Naive thymus-derived CD8-positive, alpha-beta T cell (primary cell): ENCODE data around the gene NAE1. TPM values are rescaled to one million over a fixed set of nuclear protein-coding genes. Genes with fewer than 3 reads are reported as not detected.
"Not testable (repeated sequence)": the region's sequence is repeated elsewhere in the genome, so short reads cannot be mapped to it uniquely, and the experiment has no call there.

ENCODE experiments used
- ATAC-seq, 2 donors: fragments of 150-1000 bp; cut with Tn5 transposase in 1 of 2; sonication (Bioruptor Pico), chemical (Tn5 transposase) in 1 of 2; 1 replicate in 1 of 2; 2 replicates in 1 of 2; pipeline ENCODE4 v1.10.0; 2021; ENCODE audit warnings: mild to moderate bottlenecking in 2 of 2, moderate library complexity in 2 of 2
- POLR2A ChIA-PET: fragments of 350-600 bp; sonication (Branson Sonifier 250); formaldehyde crosslinking; loops from one replicate; lab custom pipeline; 2021; ENCODE audit warnings: antibody characterized with exemption; lab: Charles Lee
- DNase-seq, 10 donors: peaks; one replicate each; pipeline versions ENCODE4 v3.0.0 to v3.0.0-alpha.2; 2020 to 2022
- H3K27ac Mint-ChIP-seq, 10 donors: one replicate each; pipeline ENCODE4 v1.8.0; 2020 to 2022; ENCODE audit warnings: mild to moderate bottlenecking in 10 of 10, mixed read lengths in 10 of 10, moderate library complexity in 4 of 10, inconsistent platforms in 1 of 10
- H3K27me3 Mint-ChIP-seq, 5 donors: one replicate each; pipeline ENCODE4 v1.8.0; 2021 to 2022; ENCODE audit warnings: mixed read lengths in 5 of 5
- H3K36me3 Mint-ChIP-seq, 3 donors: one replicate each; pipeline ENCODE4 v1.8.0; 2020 to 2022; ENCODE audit warnings: mixed read lengths in 3 of 3, mild to moderate bottlenecking in 2 of 3, inconsistent platforms in 1 of 3
- H3K4me1 Mint-ChIP-seq, 4 donors: one replicate each; pipeline ENCODE4 v1.8.0; 2021 to 2022; ENCODE audit warnings: mixed read lengths in 4 of 4
- H3K4me3 Mint-ChIP-seq, 10 donors: one replicate each; pipeline ENCODE4 v1.8.0; 2020 to 2022; ENCODE audit warnings: mild to moderate bottlenecking in 10 of 10, mixed read lengths in 10 of 10, moderate library complexity in 6 of 10, inconsistent platforms in 1 of 10
- H3K9me3 Mint-ChIP-seq, 9 donors: one replicate each; pipeline ENCODE4 v1.8.0; 2020 to 2022; ENCODE audit warnings: mixed read lengths in 9 of 9, mild to moderate bottlenecking in 3 of 9, inconsistent platforms in 1 of 9, moderate library complexity in 1 of 9
- polyA plus RNA-seq, 3 donors: library from polyadenylated mRNA; unstranded; fragments of 300-500 nt; fragmentation: Illumina TruSeq; gene quantifications; one replicate each; pipeline ENCODE4 v1.2.3, GENCODE V29; 2021
- total RNA-seq, 8 experiments: library from RNA in 2 of 8; stranded (reverse) in 2 of 8; gene quantifications; one replicate each; pipeline ENCODE4 v1.2.3 and lab custom pipeline; 2021 to 2026

Gene NAE1
- total and polyA plus RNA-seq, 5 experiments from 2014 or later: 84.7 to 113 (median 103) TPM

DNA sequence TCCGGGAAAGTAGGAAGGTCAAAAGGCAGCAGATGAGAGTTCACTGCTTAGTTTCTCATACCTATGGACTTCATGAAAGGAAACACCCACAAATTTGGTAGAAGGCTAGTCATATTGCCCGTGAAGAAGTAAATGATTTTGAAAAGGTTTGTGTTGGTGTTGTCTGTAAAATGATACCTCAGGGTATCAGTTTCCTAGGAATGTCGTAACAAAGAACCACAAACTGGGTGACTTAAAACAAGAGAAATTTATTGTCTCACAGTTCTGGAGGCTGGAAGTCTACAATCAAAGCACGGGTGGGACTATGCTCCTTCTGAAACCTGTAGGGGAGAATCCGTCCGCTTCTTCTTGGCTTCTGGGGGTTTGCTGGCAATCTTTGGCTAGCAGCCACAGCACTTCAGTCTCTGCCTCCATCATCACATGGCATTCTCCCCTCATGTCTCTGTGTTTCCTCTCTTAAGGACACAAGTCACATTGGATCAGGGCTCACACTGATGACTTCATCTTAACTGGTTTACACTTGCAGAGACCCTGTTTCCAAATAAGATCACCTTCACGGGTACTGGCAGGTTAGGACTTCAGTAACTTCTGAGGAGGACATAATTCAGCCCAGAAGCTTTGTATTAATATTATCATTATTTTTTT, 2.0 kb upstream of the NAE1 start:
- Mint-ChIP-seq H3K9me3 (no peaks in the 10 kb centered on the region), H3K4me3 (peak overlapping the region in 3 of 10 donors; percentile 18 to 43 (median 39)), H3K36me3 (peaks cover 0 to 3% (median 0%) of the 10 kb centered on the region in 3 donors), H3K4me1 (peaks cover 8 to 20% (median 15%) of the 10 kb centered on the region in 4 donors), H3K27me3 (peaks cover 0 to 5% (median 0%) of the 10 kb centered on the region in 5 donors), H3K27ac (no peak overlapping the region)
- no peak for ATAC-seq
- peak in 1 of 10 donors; percentile 41 for DNase-seq
- POLR2A ChIA-PET: no interaction called here

DNA sequence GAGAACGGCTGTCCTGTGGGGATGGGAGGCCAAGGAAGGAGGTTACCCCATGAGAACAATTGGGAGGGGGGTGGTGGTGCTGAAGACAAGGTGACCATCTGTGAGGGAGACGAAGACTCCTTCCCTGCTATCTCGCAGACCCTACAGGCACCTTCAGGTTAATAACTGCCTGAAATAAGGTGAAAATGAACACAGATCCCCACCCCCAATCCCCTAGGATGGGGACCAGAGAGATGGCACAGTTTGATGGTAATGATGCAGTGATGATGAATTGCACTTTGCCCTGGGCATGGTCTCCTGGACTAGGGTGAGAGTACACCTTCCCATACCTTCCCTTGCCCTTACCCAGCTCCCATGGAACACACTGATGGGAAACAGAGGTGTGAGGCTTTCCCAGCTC, 1.4 kb upstream of the NAE1 start:
- no peak for DNase-seq
- Mint-ChIP-seq H3K4me3 (peak overlapping the region in 3 of 10 donors; percentile 6 to 42 (median 35)), H3K27ac (no peak overlapping the region), H3K9me3 (no peaks in the 10 kb centered on the region), H3K4me1 (peaks cover 10 to 23% (median 17%) of the 10 kb centered on the region in 4 donors), H3K27me3 (peaks cover 0 to 5% (median 0%) of the 10 kb centered on the region in 5 donors), H3K36me3 (peaks cover 0 to 7% (median 0%) of the 10 kb centered on the region in 3 donors)
- ATAC-seq: no peak
- POLR2A ChIA-PET: no interaction called here

DNA sequence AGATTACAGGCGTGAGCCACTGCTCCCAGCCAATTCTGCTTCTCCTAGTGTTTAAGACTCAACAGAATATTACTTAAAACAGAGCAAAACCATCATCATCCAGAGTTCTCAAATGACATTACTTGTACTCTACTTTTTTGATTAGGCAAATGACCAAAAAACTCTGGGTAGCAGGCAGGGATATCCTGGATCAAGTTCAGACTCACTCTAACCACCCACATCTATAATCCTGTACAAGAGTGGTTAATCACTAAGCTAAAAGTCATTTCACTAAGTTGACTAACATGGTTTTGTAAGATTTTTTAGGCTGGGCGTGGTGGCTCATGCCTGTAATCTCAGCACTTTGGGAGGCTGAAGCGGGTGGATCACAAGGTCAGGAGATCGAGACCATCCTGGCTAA, 6.8 kb downstream of the NAE1 start:
- H3K27me3 Mint-ChIP-seq: no peaks in the 10 kb centered on the region
- peaks cover 16 to 37% (median 21%) of the 10 kb centered on the region in 4 donors for H3K4me1 Mint-ChIP-seq
- POLR2A ChIA-PET: no interaction called here
- no peak for ATAC-seq
- H3K4me3 Mint-ChIP-seq: no peak overlapping the region
- H3K36me3 Mint-ChIP-seq: peaks cover 15 to 81% (median 18%) of the 10 kb centered on the region in 3 donors
- no peak for DNase-seq
- H3K9me3 Mint-ChIP-seq: no peaks in the 10 kb centered on the region
- no peak overlapping the region for H3K27ac Mint-ChIP-seq

DNA sequence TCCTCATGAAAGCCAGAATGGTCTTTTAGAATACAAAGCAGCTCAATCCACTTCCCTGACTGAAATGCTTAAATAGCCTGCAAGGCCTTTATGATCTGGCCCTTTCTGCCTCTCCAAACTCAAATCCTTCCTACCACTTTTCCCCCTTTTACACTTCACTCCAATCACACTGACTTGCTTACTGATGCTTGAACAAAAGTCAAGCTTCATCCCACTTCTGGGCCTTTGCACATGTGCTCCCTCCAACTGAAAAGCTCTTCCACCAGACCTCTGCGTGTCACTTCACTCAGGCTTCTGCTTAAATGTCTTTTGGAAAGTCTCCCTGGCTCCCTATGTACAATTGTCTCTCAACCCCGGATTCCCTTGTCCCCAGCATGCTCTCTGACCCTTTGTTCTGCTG, 16.0 kb downstream of the NAE1 start:
- H3K9me3 Mint-ChIP-seq: no peaks in the 10 kb centered on the region
- peaks cover 0 to 9% (median 0%) of the 10 kb centered on the region in 4 donors for H3K4me1 Mint-ChIP-seq
- DNase-seq (no peak), ATAC-seq (no peak)
- H3K36me3 Mint-ChIP-seq: peaks cover 16 to 95% (median 36%) of the 10 kb centered on the region in 3 donors
- peak overlapping the region in 1 of 10 donors; percentile 5 for H3K4me3 Mint-ChIP-seq
- POLR2A ChIA-PET: no interaction called here
- no peaks in the 10 kb centered on the region for H3K27me3 Mint-ChIP-seq
- H3K27ac Mint-ChIP-seq: peak overlapping the region in 6 of 10 donors; percentile 6 to 82 (median 58)

DNA sequence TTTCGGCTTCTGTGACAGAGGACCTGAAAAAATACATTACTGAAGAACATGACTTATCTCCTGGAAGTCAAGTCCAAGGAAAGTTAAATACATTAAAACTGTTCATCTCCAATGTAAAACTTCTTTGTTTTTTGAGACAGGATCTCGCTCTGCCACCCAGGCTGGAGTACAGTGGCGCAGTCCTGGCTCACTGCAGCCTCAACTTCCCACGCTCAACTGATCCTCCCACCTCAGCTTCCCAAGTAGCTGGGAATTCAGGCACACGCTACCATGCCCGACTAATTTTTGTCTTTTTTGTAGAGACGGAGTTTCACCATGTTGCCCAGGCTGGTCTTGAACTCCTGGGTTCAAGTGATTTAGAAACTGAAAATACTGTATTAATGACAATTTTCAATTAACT, 19.7 kb downstream of the NAE1 start:
- Mint-ChIP-seq H3K27me3 (no peaks in the 10 kb centered on the region), H3K4me3 (no peak overlapping the region), H3K9me3 (no peaks in the 10 kb centered on the region), H3K36me3 (peaks cover 10 to 91% (median 32%) of the 10 kb centered on the region in 3 donors), H3K4me1 (peaks cover 0 to 7% (median 0%) of the 10 kb centered on the region in 4 donors), H3K27ac (no peak overlapping the region)
- POLR2A ChIA-PET: no interaction called here
- ATAC-seq (no peak), DNase-seq (no peak)

DNA sequence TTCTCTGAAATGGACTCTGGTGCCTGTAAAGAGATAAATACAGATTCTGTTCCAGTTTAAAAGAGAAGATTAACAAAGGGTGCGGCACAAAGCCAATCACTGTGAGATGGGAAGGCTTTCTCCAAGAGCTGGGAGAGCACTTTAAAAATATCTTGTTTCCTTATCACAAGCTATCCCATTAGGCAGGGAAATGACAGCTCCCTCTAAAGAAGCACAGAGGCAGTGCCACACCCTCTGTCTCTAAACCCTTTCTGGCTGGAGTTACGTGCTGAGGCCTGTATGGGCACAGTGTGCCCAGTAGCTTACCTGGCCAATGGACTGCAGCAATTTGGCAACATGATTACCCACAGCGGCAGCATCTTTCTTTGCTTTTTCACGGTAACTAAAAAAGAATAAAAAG, 20.4 kb downstream of the NAE1 start:
- ATAC-seq (no peak), DNase-seq (no peak)
- no peak overlapping the region for H3K4me3 Mint-ChIP-seq
- H3K27me3 Mint-ChIP-seq: no peaks in the 10 kb centered on the region
- H3K36me3 Mint-ChIP-seq: peaks cover 10 to 91% (median 32%) of the 10 kb centered on the region in 3 donors
- POLR2A ChIA-PET: no interaction called here
- H3K4me1 Mint-ChIP-seq: peaks cover 0 to 7% (median 0%) of the 10 kb centered on the region in 4 donors
- H3K27ac Mint-ChIP-seq: no peak overlapping the region
- no peaks in the 10 kb centered on the region for H3K9me3 Mint-ChIP-seq

DNA sequence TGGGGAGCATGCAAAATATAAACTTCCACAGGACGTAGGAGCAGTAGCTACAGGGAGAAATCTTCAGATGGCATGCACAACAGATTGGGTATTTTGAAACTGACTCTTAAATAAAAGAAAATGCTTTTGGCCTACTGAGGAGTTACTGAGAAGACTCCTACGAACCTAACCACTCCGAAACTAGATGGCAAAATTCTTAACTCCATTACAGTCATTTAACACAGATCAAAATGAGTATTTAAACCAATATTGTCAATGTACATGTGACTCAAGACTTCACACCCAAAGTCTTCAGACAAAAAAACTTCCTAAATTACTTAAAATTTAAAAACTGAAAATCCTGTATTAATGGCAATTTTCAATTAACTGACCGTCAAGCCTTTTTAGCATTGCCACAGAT, 21.0 kb downstream of the NAE1 start:
- POLR2A ChIA-PET: interaction anchor here (0.5 kb wide), 1 partner anchor 15 kb away, joined by 4 read pairs; no protein-coding TSS in a partner anchor
- H3K4me3 Mint-ChIP-seq: no peak overlapping the region
- H3K27me3 Mint-ChIP-seq: no peaks in the 10 kb centered on the region
- H3K4me1 Mint-ChIP-seq: peaks cover 0 to 4% (median 0%) of the 10 kb centered on the region in 4 donors
- H3K9me3 Mint-ChIP-seq: no peaks in the 10 kb centered on the region
- no peak overlapping the region for H3K27ac Mint-ChIP-seq
- H3K36me3 Mint-ChIP-seq: peaks cover 16 to 91% (median 34%) of the 10 kb centered on the region in 3 donors
- no peak for ATAC-seq
- no peak for DNase-seq

DNA sequence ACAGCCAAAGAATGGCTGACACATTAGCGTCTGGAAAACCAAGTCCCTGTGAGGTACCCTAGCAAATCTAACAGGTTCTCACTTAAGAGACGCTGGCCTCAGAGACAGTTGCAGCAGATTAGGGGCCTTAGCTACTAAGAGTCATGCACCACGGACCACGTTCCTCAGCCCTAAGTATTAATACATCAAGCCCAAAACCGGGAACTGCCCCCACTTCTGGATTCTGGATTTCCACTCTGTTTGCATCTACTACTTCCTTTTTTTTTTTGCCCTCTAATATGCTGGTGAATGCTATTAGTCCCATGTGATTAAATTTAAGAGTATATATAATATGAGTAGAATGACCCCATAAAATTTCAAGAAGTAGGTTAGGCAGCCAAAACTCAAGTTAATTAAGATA, 28.6 kb downstream of the NAE1 start:
- POLR2A ChIA-PET: no interaction called here
- H3K9me3 Mint-ChIP-seq: no peaks in the 10 kb centered on the region
- peaks cover 6 to 60% (median 30%) of the 10 kb centered on the region in 3 donors for H3K36me3 Mint-ChIP-seq

DNA sequence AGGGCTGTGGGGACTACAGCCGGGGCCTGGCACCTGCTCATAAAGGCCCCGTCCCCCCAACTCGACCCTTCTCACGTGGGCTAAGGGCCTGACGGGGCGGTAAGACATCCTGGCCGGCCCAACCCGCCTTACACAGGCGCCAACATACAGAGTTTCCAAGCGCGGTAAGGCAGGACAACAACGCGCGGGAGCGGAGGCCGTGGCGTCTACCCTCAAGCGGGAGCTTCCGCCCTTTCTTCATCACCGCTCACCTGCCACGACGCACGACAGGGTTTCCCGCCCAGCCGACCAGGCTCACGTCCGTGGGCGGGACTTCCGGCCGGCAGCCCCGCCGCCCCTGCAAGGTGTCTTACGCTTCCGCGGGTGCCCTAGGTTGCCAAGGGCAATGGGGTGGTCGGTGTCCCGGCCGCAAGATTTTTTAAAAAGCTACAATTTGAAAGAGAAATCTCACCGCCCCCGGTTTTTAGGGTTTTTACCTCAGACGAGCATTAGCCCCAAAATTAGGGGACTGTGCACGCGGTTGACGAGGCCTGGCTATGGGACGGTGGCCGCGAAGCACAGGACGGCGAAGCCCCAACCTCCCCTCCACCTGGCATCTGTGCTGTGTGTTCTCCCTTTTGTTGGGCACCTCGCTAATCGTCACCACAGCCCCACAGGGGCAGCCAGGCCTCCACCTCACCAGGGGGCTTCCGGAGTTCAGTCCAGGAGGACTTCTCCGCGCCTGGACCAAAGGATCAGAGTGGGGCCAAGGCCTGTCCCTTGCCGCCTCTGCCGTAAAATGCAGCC, 29.3 kb downstream of the NAE1 start, which contains the start of gene TERB1:
TSS of gene TERB1 (minus strand) at position 265 of the 786 bp plus-strand sequence. CDS start 4,786 bp downstream, outside the sequence.
- Mint-ChIP-seq H3K4me1 (peaks cover 0 to 1% (median 0%) of the 10 kb centered on the region in 4 donors), H3K9me3 (no peaks in the 10 kb centered on the region), H3K36me3 (peaks cover 6 to 54% (median 30%) of the 10 kb centered on the region in 3 donors), H3K27ac (peak within 1 kb of the TSS in 2 of 10 donors; percentile 22 to 72), H3K27me3 (no peaks in the 10 kb centered on the region), H3K4me3 (no peak within 1 kb of the TSS)
- POLR2A ChIA-PET: no interaction called here
- ATAC-seq (no peak), DNase-seq (no peak)

More for the DNA sequence above, 28.6 kb downstream of the NAE1 start:
- Mint-ChIP-seq H3K4me1 (peaks cover 0 to 1% (median 0%) of the 10 kb centered on the region in 4 donors), H3K27me3 (no peaks in the 10 kb centered on the region), H3K4me3 (no peak overlapping the region), H3K27ac (peak overlapping the region in 1 of 10 donors; percentile 72)
- DNase-seq (no peak), ATAC-seq (no peak)

DNA sequence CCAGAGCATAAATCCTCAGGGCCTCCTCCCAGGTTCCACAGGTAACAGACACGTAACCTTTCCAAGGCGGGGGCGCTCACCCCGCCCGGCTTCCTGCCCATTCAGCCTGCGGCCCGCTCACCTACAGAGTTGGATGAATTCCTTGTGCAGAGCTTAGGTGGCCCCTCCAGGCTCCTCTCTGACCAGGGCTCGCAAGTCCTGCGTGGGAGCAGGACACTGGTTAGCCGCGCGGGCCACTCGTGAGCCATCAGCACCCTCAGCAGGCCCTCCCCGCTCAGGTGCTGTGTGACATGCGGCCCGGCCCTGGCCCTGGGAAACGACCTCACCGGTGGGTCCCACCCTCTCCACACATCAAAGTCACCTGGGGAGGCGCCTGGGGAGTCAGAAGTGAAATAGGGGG, 29.9 kb downstream of the NAE1 start:
- Mint-ChIP-seq H3K36me3 (peaks cover 6 to 49% (median 30%) of the 10 kb centered on the region in 3 donors), H3K27ac (no peak overlapping the region), H3K9me3 (no peaks in the 10 kb centered on the region), H3K4me3 (no peak overlapping the region), H3K4me1 (peaks cover 0 to 1% (median 0%) of the 10 kb centered on the region in 4 donors), H3K27me3 (no peaks in the 10 kb centered on the region)
- POLR2A ChIA-PET: no interaction called here
- ATAC-seq: no peak
- DNase-seq: no peak

DNA sequence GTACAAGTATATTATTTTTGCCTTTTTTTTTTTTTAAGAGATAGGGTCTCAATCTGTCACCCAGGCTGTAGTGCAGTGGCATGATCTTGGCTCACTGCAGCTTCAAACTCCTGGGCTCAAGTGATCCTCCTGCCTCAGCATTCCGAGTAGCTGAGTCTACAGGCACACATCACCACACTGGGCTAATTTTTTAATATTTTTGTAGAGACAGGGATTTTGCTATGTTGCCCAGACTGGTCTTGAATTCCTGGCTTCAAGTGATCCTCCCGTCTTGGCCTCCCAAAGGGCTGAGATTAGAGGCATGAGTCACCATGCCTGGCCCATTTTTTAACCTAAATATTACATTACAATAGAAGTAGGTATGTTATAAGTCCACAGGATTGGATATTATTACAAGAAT, 32.6 kb downstream of the NAE1 start:
- DNase-seq (no peak), ATAC-seq (no peak)
- Mint-ChIP-seq H3K36me3 (peaks cover 0 to 23% (median 9%) of the 10 kb centered on the region in 3 donors), H3K27me3 (no peaks in the 10 kb centered on the region), H3K4me3 (no peak overlapping the region), H3K27ac (no peak overlapping the region), H3K9me3 (no peaks in the 10 kb centered on the region), H3K4me1 (peaks cover 0 to 1% (median 0%) of the 10 kb centered on the region in 4 donors)
- POLR2A ChIA-PET: no interaction called here

DNA sequence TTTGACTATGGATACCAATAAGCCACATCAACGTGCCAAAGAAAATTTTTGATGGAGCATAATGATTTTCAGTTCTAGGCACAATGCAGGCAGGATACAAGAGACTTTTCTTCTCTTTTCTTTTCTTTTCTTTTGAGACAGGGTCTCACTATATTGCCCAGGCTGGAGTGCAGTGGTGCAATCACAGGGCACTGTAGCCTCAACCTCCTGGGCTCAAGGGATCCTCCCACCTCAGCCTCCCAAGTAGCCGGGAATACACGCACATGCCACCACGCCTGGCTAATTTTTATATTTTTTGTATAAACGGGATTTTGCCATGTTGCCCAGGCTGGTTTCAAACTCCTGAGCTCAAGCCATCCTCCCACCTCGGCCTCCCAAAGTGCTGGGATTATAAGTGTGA, 36.8 kb downstream of the NAE1 start:
- H3K4me3 Mint-ChIP-seq, H3K4me1 Mint-ChIP-seq, H3K9me3 Mint-ChIP-seq, DNase-seq, H3K27ac Mint-ChIP-seq, ATAC-seq, H3K36me3 Mint-ChIP-seq, H3K27me3 Mint-ChIP-seq, POLR2A ChIA-PET: not testable (repeated sequence)
